ENCODE results near the gene PXDN. TPM values are rescaled to one million over a fixed set of nuclear protein-coding genes. Genes with fewer than 3 reads are reported as not detected.

PXDN gene
- total and polyA plus RNA-seq, 2 of the 4 experiments (the other 2 are of a cell fraction): 153 to 332 TPM

- Histone ChIP-seq H4K20me1 (ENCODE audit: insufficient read depth, low read length) (peaks cover 24% of the 10 kb centered on the region), H3K9me3 (ENCODE audit: control insufficient read depth, insufficient read depth, low read length) (no peaks in the 10 kb centered on the region), H3K56ac (ENCODE audit: extremely low read depth, insufficient read depth, low read length) (no peak overlapping the region), H3K4me2 (ENCODE audit: low read depth, low read length) (no peak overlapping the region), H3K27me3 (ENCODE audit: control insufficient read depth, insufficient read depth, low read length) (no peaks in the 10 kb centered on the region), H2BK5ac (ENCODE audit: low read depth, low read length, poor library complexity, severe bottlenecking) (no peak overlapping the region), H3K9ac (ENCODE audit: low read depth, low read length) (no peak overlapping the region), H3K18ac (ENCODE audit: low read depth, low read length) (no peak overlapping the region), H3K14ac (replicated peaks; ENCODE audit: low read depth, low read length) (no peak overlapping the region), H3K9me1 (ENCODE audit: insufficient read depth, low read length) (peaks cover 16% of the 10 kb centered on the region), H2BK20ac (ENCODE audit: low read depth, low read length) (no peak overlapping the region), H4K91ac (ENCODE audit: insufficient read depth, low read depth, low read length) (0 out of 2 replicates have a peak overlapping the region, but pooled peaks have one; percentile 65), H3K27ac (ENCODE audit: insufficient read depth, low read length) (peak overlapping the region; percentile 9; the same call in 1 of the 2 replicates), H4K8ac (ENCODE audit: low read depth in 2 of 2, low read length in 2 of 2) (peak overlapping the region in 1 of 2 experiments; percentile 4; a peak in 1 of 4 replicates), H2AK5ac (ENCODE audit: low read depth, low read length) (peak overlapping the region; percentile 87; the same call in 1 of the 2 replicates), H3K4ac (ENCODE audit: low read depth, low read length) (peak overlapping the region; percentile 85), H3K4me1 (ENCODE audit: control insufficient read depth, insufficient read depth, low read length) (peaks cover 9% of the 10 kb centered on the region), H3K23ac (ENCODE audit: low read depth, low read length) (0 out of 2 replicates have a peak overlapping the region, but pooled peaks have one; percentile 25), H2BK15ac (ENCODE audit: low read depth, low read length) (no peak overlapping the region), H3K36me3 (ENCODE audit: control insufficient read depth, insufficient read depth, low read length) (peaks cover 85% of the 10 kb centered on the region), H3K4me3 (ENCODE audit: insufficient read depth, low read depth, low read length) (no peak overlapping the region), H3K79me1 (ENCODE audit: low read depth in 1 of 2, low read length in 2 of 2) (peaks cover 34 to 90% of the 10 kb centered on the region in 2 experiments; a peak in 3 of 4 replicates), H2BK120ac (ENCODE audit: low read depth, low read length) (no peak overlapping the region), H2AFZ (replicated peaks; ENCODE audit: low read length, poor library complexity) (no peak overlapping the region), H2AK9ac (replicated peaks; ENCODE audit: low read depth, low read length, poor library complexity) (no peak overlapping the region), H4K5ac (ENCODE audit: low read depth, low read length) (no peak overlapping the region)
- TF ChIP-seq MAFK (IDR thresholded peaks at IDR 0.05; ENCODE audit: low read depth, low read length) (no peak), POLR2A (IDR thresholded peaks at IDR 0.05; ENCODE audit: low read depth, low read length) (no peak), MAZ (IDR thresholded peaks at IDR 0.05; ENCODE audit: borderline replicate concordance, low read depth, low read length) (no peak), CHD1 (IDR thresholded peaks at IDR 0.05; ENCODE audit: low read depth, low read length) (no peak), NFE2L2 (IDR thresholded peaks at IDR 0.05; ENCODE audit: low read depth, low read length) (no peak), RCOR1 (IDR thresholded peaks at IDR 0.05; ENCODE audit: insufficient replicate concordance, low read length) (no peak), USF2 (IDR thresholded peaks at IDR 0.05; ENCODE audit: low read depth, low read length) (no peak), FOS (IDR thresholded peaks at IDR 0.05; ENCODE audit: low read depth, low read length) (no peak), SMC3 (IDR thresholded peaks at IDR 0.05; ENCODE audit: low read depth, low read length) (no peak), RFX5 (IDR thresholded peaks at IDR 0.05; ENCODE audit: low read depth, low read length) (no peak), MXI1 (IDR thresholded peaks at IDR 0.05; ENCODE audit: borderline replicate concordance, low read depth, low read length) (no peak)
- TF ChIP-seq, protein P1, sequence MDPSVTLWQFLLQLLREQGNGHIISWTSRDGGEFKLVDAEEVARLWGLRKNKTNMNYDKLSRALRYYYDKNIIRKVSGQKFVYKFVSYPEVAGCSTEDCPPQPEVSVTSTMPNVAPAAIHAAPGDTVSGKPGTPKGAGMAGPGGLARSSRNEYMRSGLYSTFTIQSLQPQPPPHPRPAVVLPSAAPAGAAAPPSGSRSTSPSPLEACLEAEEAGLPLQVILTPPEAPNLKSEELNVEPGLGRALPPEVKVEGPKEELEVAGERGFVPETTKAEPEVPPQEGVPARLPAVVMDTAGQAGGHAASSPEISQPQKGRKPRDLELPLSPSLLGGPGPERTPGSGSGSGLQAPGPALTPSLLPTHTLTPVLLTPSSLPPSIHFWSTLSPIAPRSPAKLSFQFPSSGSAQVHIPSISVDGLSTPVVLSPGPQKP (IDR thresholded peaks at IDR 0.05; ENCODE audit: borderline replicate concordance, low read depth, low read length): no peak
- BruUV-seq (replicated peaks): no TSS peak
- in situ Hi-C loops (cut with MboI; ENCODE audit: low sequenced_read_pairs): loop anchor here (5.0 kb wide), 1 partner anchor 70 kb away; no protein-coding TSS in a partner anchor
- intact Hi-C loops (cut with micrococcal nuclease): no loop called here
- DNase-seq (no peak), ATAC-seq (ENCODE audit: low read depth) (no peak)
- dilution Hi-C loops (cut with HindIII; ENCODE audit: low sequenced_read_pairs, unreplicated experiment): no loop called here
- 90% methylated on average over 17 of the region's 33 CpGs; no CpG with 5 or more reads in 1 of the 2 experiments for WGBS, 2 experiments (ENCODE audit: extremely low coverage in 2 of 2, insufficient read length in 1 of 2)
- ChIA-PET CTCF (interaction anchor here (1.9 kb wide), 1 partner anchor 74 kb away, joined by 6 read pairs; no protein-coding TSS in a partner anchor), POLR2A (ENCODE audit: unreplicated experiment) (no interaction called here)
These were observed 67.1 kb downstream of the PXDN start for GRCh38 chr2:1676913-1677820.
